HCT116 (cell line): ENCODE measurements around the gene TTLL6. TPM values are rescaled to one million over a fixed set of nuclear protein-coding genes. Genes with fewer than 3 reads are reported as not detected.

ENCODE experiments used
- ATAC-seq: fragments of 200-7000 bp; cut with Tn5 transposase; 2 replicates; pipeline ENCODE4 v1.9.1; 2020; ENCODE audit warnings: mild to moderate bottlenecking, moderate library complexity
- BruUV-seq: library from RNA; stranded (reverse); fragments of 400-500 nt; replicated peaks from 2 replicates; lab custom pipeline; 2021; lab: Mats Ljungman, UMichigan
- CTCF ChIA-PET: fragments of 300-600 bp; sonication (Branson Sonifier 250); formaldehyde crosslinking; loops from one replicate; lab custom pipeline; 2021; ENCODE audit warnings: antibody characterized with exemption; lab: Charles Lee
- POLR2A ChIA-PET: fragments of 300-600, 350-600 bp; sonication (Branson Sonifier 250); formaldehyde crosslinking; loops from one replicate; lab custom pipeline; 2021; ENCODE audit warnings: antibody characterized with exemption; lab: Charles Lee
- RAD21 ChIA-PET, 2 experiments: fragments of 300-600 bp; sonication (Branson Sonifier 250); formaldehyde crosslinking; loops; one replicate each; lab custom pipeline; 2023; ENCODE audit warnings: low total read pairs in 2 of 2; ENCODE audit not compliant: uncharacterized antibody in 2 of 2, unreplicated experiment in 2 of 2, low non-redundant PET in 1 of 2; lab: Charles Lee
- DNase-seq: peaks from one replicate; pipeline ENCODE4 v3.0.0-alpha.2; 2010; ENCODE audit warnings: low read depth, low spot score
- H2AFZ ChIP-seq: fragments of 200-600 bp; shearing (Covaris generic), sonication (generic); 2 replicates; pipeline ENCODE4 v1.6.1; 2017; ENCODE audit warnings: low read depth, mixed run types, mixed read lengths, antibody characterized with exemption, low read length; ENCODE audit not compliant: poor library complexity, severe bottlenecking
- H3K27ac ChIP-seq: 2 replicates; pipeline ENCODE4 v1.5.1; 2012; ENCODE audit warnings: low read depth, low read length
- H3K27me3 ChIP-seq: fragments of 200-600 bp; sonication (generic); 2 replicates; pipeline ENCODE4 v1.6.1; 2016; ENCODE audit warnings: mixed run types, low read length, mixed read lengths; ENCODE audit not compliant: insufficient read depth
- H3K36me3 ChIP-seq, 2 experiments: fragments of 200-500 bp in 1 of 2; fragments of 200-600 bp in 1 of 2; sonication (Bioruptor generic) in 1 of 2; sonication (generic) in 1 of 2; 2 replicates each; pipeline versions ENCODE4 v1.5.1 to v1.6.1; 2014 to 2016; ENCODE audit warnings: low read length in 2 of 2, inconsistent platforms in 1 of 2, mixed read lengths in 1 of 2, mixed run types in 1 of 2; ENCODE audit not compliant: insufficient read depth in 2 of 2, control insufficient read depth in 1 of 2
- H3K4me1 ChIP-seq, 2 experiments: fragments of 200-600 bp in 1 of 2; sonication (generic) in 1 of 2; 2 replicates each; pipeline versions ENCODE4 v1.5.1 to v1.6.1; 2012 to 2017; ENCODE audit warnings: low read length in 2 of 2, inconsistent platforms in 1 of 2, mild to moderate bottlenecking in 1 of 2, mixed read lengths in 1 of 2, mixed run types in 1 of 2, moderate library complexity in 1 of 2; ENCODE audit not compliant: insufficient read depth in 2 of 2, control insufficient read depth in 1 of 2
- H3K4me2 ChIP-seq: fragments of 200-600 bp; sonication (generic); 2 replicates; pipeline ENCODE4 v1.6.1; 2017; ENCODE audit warnings: mixed run types, low read length, mixed read lengths
- H3K4me3 ChIP-seq, 2 experiments: fragments of 200-600 bp in 1 of 2; sonication (generic) in 1 of 2; replicated peaks in 1 of 2; 2 replicates each; pipeline ENCODE4 v1.5.1; 2011 to 2016; ENCODE audit warnings: low read length in 2 of 2, control low read depth in 1 of 2, low read depth in 1 of 2, mild to moderate bottlenecking in 1 of 2, mixed read lengths in 1 of 2, mixed run types in 1 of 2
- H3K79me2 ChIP-seq: fragments of 200-600 bp; sonication (generic); 2 replicates; pipeline ENCODE4 v1.6.1; 2017; ENCODE audit warnings: mild to moderate bottlenecking, mixed run types, low read length, moderate library complexity, mixed read lengths; ENCODE audit not compliant: insufficient read depth
- H3K9ac ChIP-seq: fragments of 200-600 bp; sonication (generic); 2 replicates; pipeline ENCODE4 v1.6.1; 2016; ENCODE audit warnings: low read length, mixed read lengths
- H3K9me2 ChIP-seq: fragments of 200-600 bp; sonication (generic), shearing (Covaris generic); 2 replicates; pipeline ENCODE4 v1.6.1; 2017; ENCODE audit warnings: mixed run types, mild to moderate bottlenecking, moderate library complexity; ENCODE audit not compliant: insufficient read depth
- H3K9me3 ChIP-seq, 2 experiments: fragments of 200-500 bp in 1 of 2; fragments of 200-600 bp in 1 of 2; sonication (Bioruptor generic) in 1 of 2; sonication (generic) in 1 of 2; 2 replicates each; pipeline ENCODE4 v1.6.1; 2014 to 2017; ENCODE audit warnings: low read length in 2 of 2, mixed read lengths in 2 of 2, inconsistent platforms in 1 of 2, low read depth in 1 of 2, mild to moderate bottlenecking in 1 of 2, mixed run types in 1 of 2, moderate library complexity in 1 of 2; ENCODE audit not compliant: control insufficient read depth in 1 of 2, insufficient read depth in 1 of 2
- H4K20me1 ChIP-seq: fragments of 200-600 bp; sonication (generic), shearing (Covaris generic); 2 replicates; pipeline ENCODE4 v1.6.1; 2017; ENCODE audit warnings: mixed run types, mild to moderate bottlenecking, moderate library complexity; ENCODE audit not compliant: insufficient read depth
- CBX3 ChIP-seq: IDR thresholded peaks from 2 replicates; pipeline ENCODE4 v1.6.1; 2012; ENCODE audit warnings: low read depth
- ELF1 ChIP-seq: IDR thresholded peaks from 2 replicates; pipeline ENCODE4 v1.6.1; 2012; ENCODE audit warnings: low read depth, borderline replicate concordance
- EZH2phosphoT487 ChIP-seq: fragments of 200-600 bp; IDR thresholded peaks from 2 replicates; pipeline ENCODE4 v1.6.1; 2018; ENCODE audit warnings: antibody characterized with exemption, borderline replicate concordance
- FOSL1 ChIP-seq: IDR thresholded peaks from 2 replicates; pipeline ENCODE4 v1.6.1; 2012; ENCODE audit warnings: low read depth
- MAX ChIP-seq: IDR thresholded peaks from 2 replicates; pipeline ENCODE4 v1.6.1; 2012
- POLR2AphosphoS5 ChIP-seq: IDR thresholded peaks from 2 replicates; pipeline ENCODE4 v1.6.1; 2011; ENCODE audit warnings: mild to moderate bottlenecking, low read depth, low read length, moderate library complexity
- SP1 ChIP-seq: IDR thresholded peaks from 2 replicates; pipeline ENCODE4 v1.6.1; 2012; ENCODE audit warnings: low read depth
- SRF ChIP-seq: IDR thresholded peaks from 2 replicates; pipeline ENCODE4 v1.6.1; 2012; ENCODE audit warnings: low read depth
- YY1 ChIP-seq: IDR thresholded peaks from 2 replicates; pipeline ENCODE4 v1.6.1; 2011; ENCODE audit warnings: low read length, low read depth, moderate library complexity, mild to moderate bottlenecking; ENCODE audit not compliant: insufficient replicate concordance; ENCODE audit errors: extremely low read depth
- ZBTB33 ChIP-seq: IDR thresholded peaks from 2 replicates; pipeline ENCODE4 v1.6.1; 2011; ENCODE audit warnings: mild to moderate bottlenecking, low read length, moderate library complexity; ENCODE audit not compliant: insufficient replicate concordance; ENCODE audit errors: extremely low read depth
- ZFX ChIP-seq: fragments of 450-650 bp; IDR thresholded peaks from 2 replicates; pipeline ENCODE4 v1.6.1; 2017
- intact Hi-C: fragments of 100-400 bp; cut with micrococcal nuclease; formaldehyde crosslinking; loops from 2 replicates; pipeline ENCODE4 v1.10.0; 2022
- total RNA-seq: library from RNA; stranded (reverse); gene quantifications from one replicate; pipeline ENCODE4 v1.2.1, GENCODE V29; 2021; ENCODE audit not compliant: unreplicated experiment
- TF ChIP-seq, protein P1 (sequence below): IDR thresholded peaks from 2 replicates; pipeline ENCODE4 v1.6.1; 2012; ENCODE audit warnings: low read depth

TTLL6 gene
- total RNA-seq, 1 experiment from 2014 or later: 0.79 TPM

- Histone ChIP-seq H2AFZ (no peak overlapping the region), H3K79me2 (no peaks in the 10 kb centered on the region), H3K4me1 (no peaks in the 10 kb centered on the region), H3K9me3 (no peaks in the 10 kb centered on the region), H3K4me2 (no peak overlapping the region), H3K36me3 (peaks cover 13 to 42% of the 10 kb centered on the region in 2 experiments; a peak in 3 of 4 replicates), H3K27me3 (no peaks in the 10 kb centered on the region), H4K20me1 (no peaks in the 10 kb centered on the region), H3K9me2 (no peaks in the 10 kb centered on the region), H3K9ac (no peak overlapping the region), H3K4me3 (no peak overlapping the region), H3K27ac (no peak overlapping the region)
- DNase-seq: no peak
- RAD21 ChIA-PET: no interaction called here
- CTCF ChIA-PET: interaction anchor here (1.5 kb wide), 1 partner anchor 183 kb away, joined by 3 read pairs; no protein-coding TSS in a partner anchor
- TF ChIP-seq MAX (no peak), POLR2AphosphoS5 (no peak)
- ATAC-seq: no peak
- BruUV-seq: no TSS peak
- intact Hi-C loops: no loop called here
- POLR2A ChIA-PET: interaction anchor here (1.2 kb wide), 1 partner anchor 11 kb away, joined by 3 read pairs; no protein-coding TSS in a partner anchor
These were observed 37.9 kb upstream of the TTLL6 start for GRCh38 chr17:48854774-48855476.

- ChIA-PET RAD21 (no interaction called here), POLR2A (no interaction called here), CTCF (no interaction called here)
- no peak for ATAC-seq
- H3K4me1 ChIP-seq: no peaks in the 10 kb centered on the region
- no peaks in the 10 kb centered on the region for H3K27me3 ChIP-seq
- H3K9ac ChIP-seq: no peak overlapping the region
- no TSS peak for BruUV-seq
- H3K27ac ChIP-seq: no peak overlapping the region
- no peaks in the 10 kb centered on the region for H4K20me1 ChIP-seq
- H3K36me3 ChIP-seq: peaks cover 13 to 50% of the 10 kb centered on the region in 2 experiments; a peak in 3 of 4 replicates
- H3K4me2 ChIP-seq: no peak overlapping the region
- TF ChIP-seq YY1: no peak
- no peak for TF ChIP-seq POLR2AphosphoS5
- TF ChIP-seq SP1: no peak
- no peak for TF ChIP-seq FOSL1
- TF ChIP-seq ZBTB33: no peak
- TF ChIP-seq, protein P1, sequence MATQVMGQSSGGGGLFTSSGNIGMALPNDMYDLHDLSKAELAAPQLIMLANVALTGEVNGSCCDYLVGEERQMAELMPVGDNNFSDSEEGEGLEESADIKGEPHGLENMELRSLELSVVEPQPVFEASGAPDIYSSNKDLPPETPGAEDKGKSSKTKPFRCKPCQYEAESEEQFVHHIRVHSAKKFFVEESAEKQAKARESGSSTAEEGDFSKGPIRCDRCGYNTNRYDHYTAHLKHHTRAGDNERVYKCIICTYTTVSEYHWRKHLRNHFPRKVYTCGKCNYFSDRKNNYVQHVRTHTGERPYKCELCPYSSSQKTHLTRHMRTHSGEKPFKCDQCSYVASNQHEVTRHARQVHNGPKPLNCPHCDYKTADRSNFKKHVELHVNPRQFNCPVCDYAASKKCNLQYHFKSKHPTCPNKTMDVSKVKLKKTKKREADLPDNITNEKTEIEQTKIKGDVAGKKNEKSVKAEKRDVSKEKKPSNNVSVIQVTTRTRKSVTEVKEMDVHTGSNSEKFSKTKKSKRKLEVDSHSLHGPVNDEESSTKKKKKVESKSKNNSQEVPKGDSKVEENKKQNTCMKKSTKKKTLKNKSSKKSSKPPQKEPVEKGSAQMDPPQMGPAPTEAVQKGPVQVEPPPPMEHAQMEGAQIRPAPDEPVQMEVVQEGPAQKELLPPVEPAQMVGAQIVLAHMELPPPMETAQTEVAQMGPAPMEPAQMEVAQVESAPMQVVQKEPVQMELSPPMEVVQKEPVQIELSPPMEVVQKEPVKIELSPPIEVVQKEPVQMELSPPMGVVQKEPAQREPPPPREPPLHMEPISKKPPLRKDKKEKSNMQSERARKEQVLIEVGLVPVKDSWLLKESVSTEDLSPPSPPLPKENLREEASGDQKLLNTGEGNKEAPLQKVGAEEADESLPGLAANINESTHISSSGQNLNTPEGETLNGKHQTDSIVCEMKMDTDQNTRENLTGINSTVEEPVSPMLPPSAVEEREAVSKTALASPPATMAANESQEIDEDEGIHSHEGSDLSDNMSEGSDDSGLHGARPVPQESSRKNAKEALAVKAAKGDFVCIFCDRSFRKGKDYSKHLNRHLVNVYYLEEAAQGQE: no peak
- TF ChIP-seq SRF: no peak
- no peak for TF ChIP-seq CBX3
- TF ChIP-seq EZH2phosphoT487: no peak
- TF ChIP-seq ZFX: no peak
- TF ChIP-seq ELF1: no peak
- no peaks in the 10 kb centered on the region for H3K9me3 ChIP-seq
- DNase-seq: no peak
- H2AFZ ChIP-seq: no peak overlapping the region
- no peaks in the 10 kb centered on the region for H3K9me2 ChIP-seq
- H3K79me2 ChIP-seq: no peaks in the 10 kb centered on the region
- H3K4me3 ChIP-seq: no peak overlapping the region
- intact Hi-C loops: no loop called here
These were observed 33.8 kb upstream of the TTLL6 start for GRCh38 chr17:48850792-48851323.
